SU-DHL-6 (cell line): ENCODE data around the gene HGFAC.

Experiments used
- CTCF ChIP-seq: fragments of 200-600 bp; sonication (generic); IDR thresholded peaks from one replicate; pipeline ENCODE4 v1.5.1; 2017; ENCODE audit warnings: antibody characterized with exemption, mild to moderate bottlenecking, low read length, moderate library complexity; ENCODE audit not compliant: insufficient read depth, poor library complexity, severe bottlenecking
- EZH2phosphoT487 ChIP-seq: fragments of 200-600 bp; sonication (generic), shearing (Covaris generic); conservative IDR thresholded peaks from 2 replicates; pipeline ENCODE4 v1.6.1; 2018; ENCODE audit warnings: mild to moderate bottlenecking, antibody characterized with exemption, low read length, moderate library complexity, mixed read lengths

GRCh38 chr4:3423952-3424351 lies 17.8 kb upstream of the HGFAC start:
- TF ChIP-seq CTCF (no peak), EZH2phosphoT487 (no peak)
